Astrocyte (in vitro differentiated cells and primary cell): ENCODE measurements around the gene SLC39A9.

Experiments
- EZH2 ChIP-seq: IDR thresholded peaks from 2 replicates; pipeline ENCODE4 v1.6.1; 2012; ENCODE audit warnings: mild to moderate bottlenecking, low read length, inconsistent platforms; ENCODE audit not compliant: insufficient read depth
- TF ChIP-seq, protein P1 (sequence below): IDR thresholded peaks from 2 replicates; pipeline ENCODE4 v1.5.1; 2011; ENCODE audit warnings: low read depth, mild to moderate bottlenecking, inconsistent platforms, low read length, moderate library complexity; ENCODE audit not compliant: insufficient read depth

DNA sequence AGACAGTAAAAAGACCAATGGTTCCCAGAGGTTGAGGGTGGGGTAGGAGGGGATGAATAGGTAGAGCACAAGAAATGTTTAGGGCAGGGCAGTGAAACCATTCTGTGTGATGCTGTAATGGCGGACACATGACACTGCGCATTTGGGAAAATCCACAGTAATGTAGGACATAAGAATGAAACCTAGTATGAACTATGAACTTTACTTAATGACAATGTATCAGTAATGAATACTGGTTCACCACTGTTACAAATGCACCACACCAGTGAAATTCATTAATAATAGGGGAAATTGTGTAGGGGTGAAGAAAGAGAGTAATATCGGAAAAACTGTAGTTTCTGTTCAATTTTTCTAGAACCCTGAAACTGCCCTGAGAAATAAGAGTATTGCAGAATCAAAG, 6.0 kb upstream of the SLC39A9 start:
- TF ChIP-seq EZH2, result no peak
- TF ChIP-seq, protein P1, sequence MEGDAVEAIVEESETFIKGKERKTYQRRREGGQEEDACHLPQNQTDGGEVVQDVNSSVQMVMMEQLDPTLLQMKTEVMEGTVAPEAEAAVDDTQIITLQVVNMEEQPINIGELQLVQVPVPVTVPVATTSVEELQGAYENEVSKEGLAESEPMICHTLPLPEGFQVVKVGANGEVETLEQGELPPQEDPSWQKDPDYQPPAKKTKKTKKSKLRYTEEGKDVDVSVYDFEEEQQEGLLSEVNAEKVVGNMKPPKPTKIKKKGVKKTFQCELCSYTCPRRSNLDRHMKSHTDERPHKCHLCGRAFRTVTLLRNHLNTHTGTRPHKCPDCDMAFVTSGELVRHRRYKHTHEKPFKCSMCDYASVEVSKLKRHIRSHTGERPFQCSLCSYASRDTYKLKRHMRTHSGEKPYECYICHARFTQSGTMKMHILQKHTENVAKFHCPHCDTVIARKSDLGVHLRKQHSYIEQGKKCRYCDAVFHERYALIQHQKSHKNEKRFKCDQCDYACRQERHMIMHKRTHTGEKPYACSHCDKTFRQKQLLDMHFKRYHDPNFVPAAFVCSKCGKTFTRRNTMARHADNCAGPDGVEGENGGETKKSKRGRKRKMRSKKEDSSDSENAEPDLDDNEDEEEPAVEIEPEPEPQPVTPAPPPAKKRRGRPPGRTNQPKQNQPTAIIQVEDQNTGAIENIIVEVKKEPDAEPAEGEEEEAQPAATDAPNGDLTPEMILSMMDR, result no peak
